Measurements from ENCODE around the gene NRP2. TPM values are rescaled to one million over a fixed set of nuclear protein-coding genes. Genes with fewer than 3 reads are reported as not detected.

NRP2 gene
- total and polyA plus RNA-seq, 2 of the 13 experiments (the other 11 are each of a cell fraction or from before 2014, with no cell fraction given) = 0.65 to 1.4 TPM

- Histone ChIP-seq H3K9me3 (ENCODE audit: low read length) (no peaks in the 10 kb centered on the region), H3K4me1 (ENCODE audit: insufficient read depth, low read length) (no peaks in the 10 kb centered on the region), H2AFZ (ENCODE audit: low read length) (no peak overlapping the region), H4K20me1 (ENCODE audit: insufficient read depth, low read length) (no peaks in the 10 kb centered on the region), H3K27me3 (ENCODE audit: control insufficient read depth in 1 of 2, insufficient read depth in 2 of 2, low read length in 2 of 2) (no peaks in the 10 kb centered on the region; a peak in 1 of 5 replicates), H3K9ac (ENCODE audit: insufficient read depth, low read depth, low read length) (no peak overlapping the region), H3K4me2 (ENCODE audit: low read depth, low read length) (no peak overlapping the region), H3K4me3 (replicated peaks in 1 of 3; ENCODE audit: insufficient read depth in 1 of 3, low read depth in 2 of 3, low read length in 3 of 3) (no peak overlapping the region), H3K27ac (ENCODE audit: extremely low read length, insufficient read depth, low read length) (no peak overlapping the region), H3K79me2 (ENCODE audit: insufficient read depth, low read length) (no peaks in the 10 kb centered on the region), H3K36me3 (replicated peaks in 1 of 2; ENCODE audit: control insufficient read depth in 1 of 2, insufficient read depth in 2 of 2, low read length in 2 of 2) (no peaks in the 10 kb centered on the region)
- 67% methylated on average over 9 of the region's 9 CpGs for WGBS (ENCODE audit: low lambda C conversion rate)
- POLR2A ChIA-PET = no interaction called here
- intact Hi-C loops (cut with micrococcal nuclease; ENCODE audit: unreplicated experiment) = loop anchor here (10.0 kb wide), 1 partner anchor 1545 kb away; no protein-coding TSS in a partner anchor
- ATAC-seq = no peak
- CTCF ChIA-PET (ENCODE audit: low intra/inter-chr PET ratio, low total read pairs) = no interaction called here
- no peak for FAIRE-seq
- in situ Hi-C loops (cut with HindIII; ENCODE audit: extremely low pct_ligation_motif_present, low pct_unique_long_range_greater_than_20kb) = no loop called here
- TF ChIP-seq NCOR1 (IDR thresholded peaks at IDR 0.05; ENCODE audit: borderline replicate concordance, low read length) (no peak), ZNF839 (CRISPR knock-in tag; IDR thresholded peaks at IDR 0.05; ENCODE audit: borderline replicate concordance) (no peak)
- TF ChIP-seq, protein P1, sequence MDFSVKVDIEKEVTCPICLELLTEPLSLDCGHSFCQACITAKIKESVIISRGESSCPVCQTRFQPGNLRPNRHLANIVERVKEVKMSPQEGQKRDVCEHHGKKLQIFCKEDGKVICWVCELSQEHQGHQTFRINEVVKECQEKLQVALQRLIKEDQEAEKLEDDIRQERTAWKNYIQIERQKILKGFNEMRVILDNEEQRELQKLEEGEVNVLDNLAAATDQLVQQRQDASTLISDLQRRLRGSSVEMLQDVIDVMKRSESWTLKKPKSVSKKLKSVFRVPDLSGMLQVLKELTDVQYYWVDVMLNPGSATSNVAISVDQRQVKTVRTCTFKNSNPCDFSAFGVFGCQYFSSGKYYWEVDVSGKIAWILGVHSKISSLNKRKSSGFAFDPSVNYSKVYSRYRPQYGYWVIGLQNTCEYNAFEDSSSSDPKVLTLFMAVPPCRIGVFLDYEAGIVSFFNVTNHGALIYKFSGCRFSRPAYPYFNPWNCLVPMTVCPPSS (IDR thresholded peaks at IDR 0.05) = no peak
- TF ChIP-seq, protein P2, sequence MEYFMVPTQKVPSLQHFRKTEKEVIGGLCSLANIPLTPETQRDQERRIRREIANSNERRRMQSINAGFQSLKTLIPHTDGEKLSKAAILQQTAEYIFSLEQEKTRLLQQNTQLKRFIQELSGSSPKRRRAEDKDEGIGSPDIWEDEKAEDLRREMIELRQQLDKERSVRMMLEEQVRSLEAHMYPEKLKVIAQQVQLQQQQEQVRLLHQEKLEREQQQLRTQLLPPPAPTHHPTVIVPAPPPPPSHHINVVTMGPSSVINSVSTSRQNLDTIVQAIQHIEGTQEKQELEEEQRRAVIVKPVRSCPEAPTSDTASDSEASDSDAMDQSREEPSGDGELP (IDR thresholded peaks at IDR 0.05; ENCODE audit: borderline replicate concordance, low read depth) = no peak
- no peak for DNase-seq (ENCODE audit: low spot score)
- no TSS peak for BruUV-seq (replicated peaks)
Observed at GRCh38 chr2:205689820-205690219, 7.5 kb downstream of the NRP2 start.

GRCh38 chr2:205692104-205692503, 9.8 kb downstream of the NRP2 start:
- Histone ChIP-seq H3K4me2 (ENCODE audit: low read depth, low read length) (no peak overlapping the region), H3K79me2 (ENCODE audit: insufficient read depth, low read length) (no peaks in the 10 kb centered on the region), H4K20me1 (ENCODE audit: insufficient read depth, low read length) (no peaks in the 10 kb centered on the region), H3K27ac (ENCODE audit: extremely low read length, insufficient read depth, low read length) (no peak overlapping the region), H2AFZ (ENCODE audit: low read length) (no peak overlapping the region), H3K9ac (ENCODE audit: insufficient read depth, low read depth, low read length) (no peak overlapping the region), H3K4me3 (replicated peaks in 1 of 3; ENCODE audit: insufficient read depth in 1 of 3, low read depth in 2 of 3, low read length in 3 of 3) (no peak overlapping the region), H3K36me3 (replicated peaks in 1 of 2; ENCODE audit: control insufficient read depth in 1 of 2, insufficient read depth in 2 of 2, low read length in 2 of 2) (no peaks in the 10 kb centered on the region), H3K9me3 (ENCODE audit: low read length) (no peaks in the 10 kb centered on the region), H3K4me1 (ENCODE audit: insufficient read depth, low read length) (no peaks in the 10 kb centered on the region), H3K27me3 (ENCODE audit: control insufficient read depth in 1 of 2, insufficient read depth in 2 of 2, low read length in 2 of 2) (no peaks in the 10 kb centered on the region; a peak in 1 of 5 replicates)
- ChIA-PET POLR2A (no interaction called here), CTCF (ENCODE audit: low intra/inter-chr PET ratio, low total read pairs) (no interaction called here)
- 20% methylated on average over 3 of the region's 3 CpGs for WGBS (ENCODE audit: low lambda C conversion rate)
- in situ Hi-C loops (cut with HindIII; ENCODE audit: extremely low pct_ligation_motif_present, low pct_unique_long_range_greater_than_20kb) = no loop called here
- DNase-seq (ENCODE audit: low spot score) (no peak), ATAC-seq (no peak), FAIRE-seq (no peak)
- intact Hi-C loops (cut with micrococcal nuclease; ENCODE audit: unreplicated experiment) = no loop called here
- no peak for TF ChIP-seq MTA3 (CRISPR knock-in tag; IDR thresholded peaks at IDR 0.05)
- no peak for TF ChIP-seq DR1 (CRISPR knock-in tag; IDR thresholded peaks at IDR 0.05)
- TF ChIP-seq THAP8 (CRISPR knock-in tag; IDR thresholded peaks at IDR 0.05; ENCODE audit: borderline replicate concordance) = no peak
- no peak for TF ChIP-seq SALL2 (CRISPR knock-in tag; IDR thresholded peaks at IDR 0.05)
- TF ChIP-seq HDAC6 (IDR thresholded peaks at IDR 0.05; ENCODE audit: low read depth, low read length) = no peak
- no peak for TF ChIP-seq HOXA5 (CRISPR knock-in tag; IDR thresholded peaks at IDR 0.05)
- no peak for TF ChIP-seq ZNF567 (CRISPR knock-in tag; IDR thresholded peaks at IDR 0.05; ENCODE audit: borderline replicate concordance)
- TF ChIP-seq ZUFSP (CRISPR knock-in tag; IDR thresholded peaks at IDR 0.05; ENCODE audit: borderline replicate concordance) = no peak
- TF ChIP-seq, protein P3, sequence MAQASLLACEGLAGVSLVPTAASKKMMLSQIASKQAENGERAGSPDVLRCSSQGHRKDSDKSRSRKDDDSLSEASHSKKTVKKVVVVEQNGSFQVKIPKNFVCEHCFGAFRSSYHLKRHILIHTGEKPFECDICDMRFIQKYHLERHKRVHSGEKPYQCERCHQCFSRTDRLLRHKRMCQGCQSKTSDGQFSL (CRISPR knock-in tag; IDR thresholded peaks at IDR 0.05) = no peak
- no peak for TF ChIP-seq ZNF547 (CRISPR knock-in tag; IDR thresholded peaks at IDR 0.05)
- no TSS peak for BruUV-seq (replicated peaks)
